ENCODE measurements around the gene SYNPO.

- TF ChIP-seq CTCF (IDR thresholded peaks at IDR 0.05; ENCODE audit: low read length): no peak
- no peak for TF ChIP-seq EZH2 (IDR thresholded peaks at IDR 0.05; ENCODE audit: borderline replicate concordance, low read length)
Measured at GRCh38 chr5:150623878-150624216, 16.6 kb upstream of the SYNPO start.

Measured in OCI-LY1 (cell line).